Transverse colon (tissue), 4 donors: ENCODE results near the gene IL1RAPL1. TPM values are rescaled to one million over a fixed set of nuclear protein-coding genes. Genes with fewer than 3 reads are reported as not detected.

Source experiments
- DNase-seq: peaks from one replicate; pipeline ENCODE4 v3.0.0-alpha.2; 2019
- H3K27ac ChIP-seq, 4 donors: fragments of 200-600 bp; sonication (generic); 2 replicates each; pipeline ENCODE4 v1.5.1; 2016 to 2018; ENCODE audit warnings: inconsistent platforms in 4 of 4
- H3K27me3 ChIP-seq: fragments of 200-600 bp; sonication (generic); 2 replicates; pipeline ENCODE4 v1.5.1; 2017; ENCODE audit warnings: inconsistent platforms
- H3K36me3 ChIP-seq, 4 donors: fragments of 200-600 bp; sonication (generic); 2 replicates each; pipeline ENCODE4 v1.5.1; 2017 to 2019; ENCODE audit warnings: inconsistent platforms in 4 of 4
- H3K4me1 ChIP-seq, 4 donors: fragments of 200-600 bp; sonication (generic); 2 replicates each; pipeline ENCODE4 v1.5.1; 2017 to 2020; ENCODE audit warnings: inconsistent platforms in 4 of 4
- H3K4me3 ChIP-seq, 4 donors: fragments of 200-600 bp; sonication (generic); 1 replicate in 1 of 4; 2 replicates in 3 of 4; pipeline versions ENCODE4 v1.5.1 to v1.6.1; 2017 to 2019; ENCODE audit warnings: inconsistent platforms in 4 of 4
- H3K9me3 ChIP-seq, 2 donors: fragments of 200-600 bp; sonication (generic); 2 replicates each; pipeline ENCODE4 v1.5.1; 2017 to 2019; ENCODE audit warnings: inconsistent platforms in 2 of 2
- EP300 ChIP-seq: sonication (generic); formaldehyde crosslinking; IDR thresholded peaks from one replicate; pipeline ENCODE4 v1.6.1; 2017; ENCODE audit warnings: antibody characterized with exemption, low read depth
- POLR2A ChIP-seq: fragments of 450-650 bp; IDR thresholded peaks from one replicate; pipeline ENCODE4 v1.6.1; 2016; ENCODE audit warnings: antibody characterized with exemption, mild to moderate bottlenecking, moderate library complexity
- POLR2AphosphoS5 ChIP-seq, 3 donors: sonication (generic); formaldehyde crosslinking; IDR thresholded peaks; one replicate each; pipeline ENCODE4 v1.6.1; 2016; ENCODE audit warnings: antibody characterized with exemption in 3 of 3
- WGBS, 2 donors: methylation state at CpG; one replicate each; pipeline ENCODE4 v1.1.5; 2018; ENCODE audit warnings: low coverage in 1 of 2; 5-methylcytosine and 5-hydroxymethylcytosine counted together
- in situ Hi-C, 4 donors: fragments of 200-750 bp; cut with MboI; loops; one replicate each; pipeline versions ENCODE4 v1.15.0 to v1.15.1; 2017; ENCODE audit warnings: low sequenced_read_pairs in 3 of 4, low pct_ligation_motif_present in 1 of 4, low pct_unique_long_range_greater_than_20kb in 1 of 4
- intact Hi-C: fragments of 100-400 bp; cut with DNase I; formaldehyde crosslinking; loops from one replicate; pipeline ENCODE4 v1.15.1; 2023; ENCODE audit warnings: low total_unique reads
- total RNA-seq, 4 donors: library from RNA; depleted of rRNA; stranded (reverse); fragments of >200 nt; gene quantifications; one replicate each; pipeline ENCODE4 v1.1.0, GENCODE V29; 2016
- TF ChIP-seq, protein P1 (sequence below), 5 experiments: fragments of 200-600 bp in 3 of 5; fragments of 450-650 bp in 2 of 5; sonication (generic) in 3 of 5; IDR thresholded peaks; 1 replicate in 2 of 5; 2 replicates in 3 of 5; pipeline ENCODE4 v1.5.1; 2016 to 2017; ENCODE audit warnings: antibody characterized with exemption in 5 of 5, inconsistent platforms in 3 of 5, mild to moderate bottlenecking in 2 of 5, moderate library complexity in 1 of 5

The IL1RAPL1 gene
- total RNA-seq, 4 donors from 2014 or later: 0.14 to 0.32 (median 0.20) TPM; not detected in 1

DNA sequence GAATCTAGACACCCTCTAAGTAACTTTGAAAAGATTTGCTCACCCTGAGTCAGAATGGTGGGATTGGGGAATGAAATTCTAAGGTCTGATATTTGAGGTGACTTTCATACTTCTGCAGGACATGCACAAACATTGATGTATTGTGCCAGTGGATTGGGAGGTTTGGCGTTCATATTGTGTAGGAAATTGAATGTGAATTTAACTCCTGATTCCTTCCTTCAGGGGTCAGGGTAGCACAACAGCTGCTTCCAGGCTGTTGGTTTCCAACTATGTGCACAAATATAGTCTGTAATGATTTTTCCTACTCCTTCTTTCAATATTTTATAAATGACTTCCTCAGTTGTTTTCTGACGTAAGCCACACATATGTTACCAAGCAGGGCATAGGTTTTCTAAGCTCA lies 3.1 kb downstream of the IL1RAPL1 start:
- H3K9me3 ChIP-seq: no peaks in the 10 kb centered on the region
- H3K4me1 ChIP-seq: no peaks in the 10 kb centered on the region
- in situ Hi-C loops: no loop called here

DNA sequence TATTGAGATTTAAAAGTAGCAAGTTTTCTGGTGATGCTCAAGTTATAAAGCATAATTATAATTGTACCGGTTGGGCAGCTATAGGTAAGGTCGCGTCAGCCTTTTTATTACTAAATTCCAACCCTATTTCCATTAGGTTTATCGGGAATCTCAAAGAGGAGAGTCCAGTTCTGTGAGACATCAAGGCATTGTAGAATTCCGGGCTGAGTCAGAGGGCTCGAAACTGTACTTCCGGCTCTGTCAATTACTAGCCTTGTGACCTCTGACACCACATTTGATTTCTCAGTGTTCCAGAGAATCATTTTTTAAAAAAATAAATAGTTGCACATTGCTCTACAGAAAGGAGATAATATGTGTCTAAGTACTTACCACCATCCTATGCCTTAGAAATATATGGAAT lies 4.3 kb downstream of the IL1RAPL1 start:
- intact Hi-C loops: no loop called here
- no peaks in the 10 kb centered on the region for H3K27me3 ChIP-seq
- no peak for DNase-seq
- no peak overlapping the region for H3K27ac ChIP-seq
- in situ Hi-C loops: no loop called here
- H3K4me3 ChIP-seq: no peak overlapping the region
- H3K4me1 ChIP-seq: no peaks in the 10 kb centered on the region
- WGBS, 2 donors: 80 to 85% methylated on average over 7 of the region's 7 CpGs
- TF ChIP-seq POLR2AphosphoS5 (IDR thresholded peaks at IDR 0.05) (no peak), POLR2A (no peak), EP300 (no peak)
- TF ChIP-seq, protein P1, sequence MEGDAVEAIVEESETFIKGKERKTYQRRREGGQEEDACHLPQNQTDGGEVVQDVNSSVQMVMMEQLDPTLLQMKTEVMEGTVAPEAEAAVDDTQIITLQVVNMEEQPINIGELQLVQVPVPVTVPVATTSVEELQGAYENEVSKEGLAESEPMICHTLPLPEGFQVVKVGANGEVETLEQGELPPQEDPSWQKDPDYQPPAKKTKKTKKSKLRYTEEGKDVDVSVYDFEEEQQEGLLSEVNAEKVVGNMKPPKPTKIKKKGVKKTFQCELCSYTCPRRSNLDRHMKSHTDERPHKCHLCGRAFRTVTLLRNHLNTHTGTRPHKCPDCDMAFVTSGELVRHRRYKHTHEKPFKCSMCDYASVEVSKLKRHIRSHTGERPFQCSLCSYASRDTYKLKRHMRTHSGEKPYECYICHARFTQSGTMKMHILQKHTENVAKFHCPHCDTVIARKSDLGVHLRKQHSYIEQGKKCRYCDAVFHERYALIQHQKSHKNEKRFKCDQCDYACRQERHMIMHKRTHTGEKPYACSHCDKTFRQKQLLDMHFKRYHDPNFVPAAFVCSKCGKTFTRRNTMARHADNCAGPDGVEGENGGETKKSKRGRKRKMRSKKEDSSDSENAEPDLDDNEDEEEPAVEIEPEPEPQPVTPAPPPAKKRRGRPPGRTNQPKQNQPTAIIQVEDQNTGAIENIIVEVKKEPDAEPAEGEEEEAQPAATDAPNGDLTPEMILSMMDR (IDR thresholded peaks at IDR 0.05): no peak
- no peaks in the 10 kb centered on the region for H3K9me3 ChIP-seq
- H3K36me3 ChIP-seq: no peaks in the 10 kb centered on the region

More for the DNA sequence above, 3.1 kb downstream of the IL1RAPL1 start:
- no peak for DNase-seq
- Histone ChIP-seq H3K36me3 (no peaks in the 10 kb centered on the region), H3K4me3 (no peak overlapping the region), H3K27me3 (no peaks in the 10 kb centered on the region), H3K27ac (no peak overlapping the region)
- no peak for TF ChIP-seq POLR2AphosphoS5 (IDR thresholded peaks at IDR 0.05)
- TF ChIP-seq POLR2A: no peak
- no peak for TF ChIP-seq EP300
- TF ChIP-seq, protein P1 (IDR thresholded peaks at IDR 0.05): no peak
- WGBS, 2 donors: 44 to 51% methylated on average over 1 to 2 of the region's 2 CpGs
- intact Hi-C loops: no loop called here

DNA sequence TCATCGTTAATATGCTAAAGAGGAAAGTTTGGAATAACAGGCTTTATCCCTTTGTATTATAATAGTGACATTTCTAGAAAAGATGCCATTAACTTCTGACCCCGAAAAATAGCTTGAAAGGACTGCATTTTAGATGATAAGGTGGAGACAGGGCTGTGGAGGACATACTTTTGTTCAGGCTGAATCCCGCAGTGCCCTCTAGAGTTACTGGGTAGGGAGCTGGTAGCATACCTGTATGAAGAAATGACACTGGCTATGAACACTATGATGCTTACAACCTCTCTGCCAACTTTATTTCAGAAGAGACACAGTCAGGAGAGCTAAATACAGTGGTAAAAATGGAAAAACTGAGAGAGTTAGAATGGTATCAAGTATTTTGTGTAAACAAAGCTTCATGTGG lies 8.1 kb downstream of the IL1RAPL1 start:
- whole genome bisulfite sequencing, 2 donors: 69 to 71% methylated on average over 2 to 3 of the region's 3 CpGs
- TF ChIP-seq POLR2AphosphoS5 (IDR thresholded peaks at IDR 0.05) (no peak), POLR2A (no peak), EP300 (no peak)
- TF ChIP-seq, protein P1 (IDR thresholded peaks at IDR 0.05): no peak

DNA sequence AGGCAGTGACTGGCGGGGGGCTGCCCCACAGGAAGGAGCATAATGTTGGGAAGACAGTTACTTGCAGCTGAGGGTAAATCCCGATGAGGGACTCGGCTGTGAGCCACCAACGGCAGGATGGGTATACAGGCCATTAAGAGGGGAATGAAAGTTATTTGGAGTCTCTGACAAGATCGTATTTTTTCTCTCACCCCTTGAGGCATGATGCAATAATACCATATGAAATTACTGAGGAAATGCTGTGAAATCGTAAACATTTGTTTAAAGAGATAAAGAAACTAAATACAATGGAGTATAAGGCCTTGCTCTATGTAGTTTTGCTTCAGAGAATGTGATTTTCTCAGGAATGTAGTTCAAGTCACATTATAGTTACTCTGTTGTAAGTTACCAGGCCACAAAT lies 12.7 kb downstream of the IL1RAPL1 start:
- WGBS, 2 donors: 48 to 56% methylated on average over 2 to 6 of the region's 6 CpGs
- Histone ChIP-seq H3K27me3 (no peaks in the 10 kb centered on the region), H3K9me3 (no peaks in the 10 kb centered on the region), H3K36me3 (no peaks in the 10 kb centered on the region), H3K4me3 (no peak overlapping the region), H3K27ac (no peak overlapping the region), H3K4me1 (no peaks in the 10 kb centered on the region)
- DNase-seq: no peak
- TF ChIP-seq POLR2A (no peak), POLR2AphosphoS5 (IDR thresholded peaks at IDR 0.05) (no peak), EP300 (no peak)
- TF ChIP-seq, protein P1 (IDR thresholded peaks at IDR 0.05): no peak
- intact Hi-C loops (no loop called here), in situ Hi-C loops (no loop called here)

More for the DNA sequence above, 8.1 kb downstream of the IL1RAPL1 start:
- Histone ChIP-seq H3K27me3 (no peaks in the 10 kb centered on the region), H3K36me3 (no peaks in the 10 kb centered on the region), H3K4me3 (no peak overlapping the region), H3K4me1 (no peaks in the 10 kb centered on the region), H3K9me3 (no peaks in the 10 kb centered on the region), H3K27ac (no peak overlapping the region)
- intact Hi-C loops: no loop called here
- in situ Hi-C loops: no loop called here
- no peak for DNase-seq
